SH-SY5Y (cell line): ENCODE data around the gene INPP5A.

Source experiments
- GATA2 ChIP-seq: IDR thresholded peaks from 2 replicates; pipeline ENCODE4 v1.6.1; 2011; ENCODE audit warnings: mild to moderate bottlenecking, low read depth, low read length
- GATA3 ChIP-seq: IDR thresholded peaks from 2 replicates; pipeline ENCODE4 v1.6.1; 2011; ENCODE audit warnings: low read depth, mild to moderate bottlenecking, low read length, moderate library complexity

- no peak for TF ChIP-seq GATA2
- no peak for TF ChIP-seq GATA3
Observed at GRCh38 chr10:132735341-132735775, 197.8 kb downstream of the INPP5A start.
